K562 (cell line): ENCODE results near the gene HDAC5. TPM values are rescaled to one million over a fixed set of nuclear protein-coding genes. Genes with fewer than 3 reads are reported as not detected.

Experiments
- ATF6 ChIP-seq: sonication (generic); formaldehyde crosslinking; IDR thresholded peaks from 2 replicates; pipeline ENCODE4 v1.4.0; 2020; ENCODE audit warnings: mild to moderate bottlenecking, missing genetic modification reagents
- ELF2 ChIP-seq: fragments of 250-450 bp; sonication (Bioruptor Pico); IDR thresholded peaks from 2 replicates; pipeline ENCODE4 v1.5.0; 2021; ENCODE audit warnings: mild to moderate bottlenecking
- ESRRA ChIP-seq: fragments of 450-650 bp; IDR thresholded peaks from 2 replicates; pipeline ENCODE4 v1.6.1; 2014; ENCODE audit warnings: low read depth, mild to moderate bottlenecking, moderate library complexity, borderline replicate concordance
- HDAC3 ChIP-seq: fragments of 450-650 bp; IDR thresholded peaks from 2 replicates; pipeline ENCODE4 v1.6.1; 2018; ENCODE audit warnings: borderline replicate concordance, mild to moderate bottlenecking, moderate library complexity; ENCODE audit not compliant: partially characterized antibody
- MAFF ChIP-seq: IDR thresholded peaks from 2 replicates; pipeline ENCODE4 v1.6.1; 2012; ENCODE audit warnings: low read length, improper control_type of control experiment
- RAD51 ChIP-seq: fragments of 450-650 bp; IDR thresholded peaks from 2 replicates; pipeline ENCODE4 v1.7.1; 2016; ENCODE audit warnings: low read depth, mild to moderate bottlenecking, borderline replicate concordance
- SP1 ChIP-seq: sonication (generic); formaldehyde crosslinking; IDR thresholded peaks from 2 replicates; pipeline ENCODE4 v1.8.1; 2022; ENCODE audit warnings: mild to moderate bottlenecking, missing genetic modification reagents
- SRSF7 ChIP-seq: fragments of 200-400 bp; formaldehyde crosslinking; optimal IDR thresholded peaks from 2 replicates; pipeline ENCODE3; 2017; ENCODE audit warnings: mild to moderate bottlenecking, low read depth, low read length
- TBP ChIP-seq: optimal IDR thresholded peaks from 2 replicates; pipeline ENCODE3; 2011; ENCODE audit warnings: low read depth, low read length, improper control_type of control experiment
- TOE1 ChIP-seq, 2 experiments: fragments of 450-650 bp in 1 of 2; sonication (generic) in 1 of 2; formaldehyde crosslinking in 1 of 2; IDR thresholded peaks; 2 replicates each; pipeline versions ENCODE4 v1.7.1 to v1.8.0; 2016 to 2022; ENCODE audit warnings: borderline replicate concordance in 2 of 2, mild to moderate bottlenecking in 2 of 2, antibody characterized with exemption in 1 of 2, inconsistent platforms in 1 of 2, low read depth in 1 of 2, missing genetic modification reagents in 1 of 2, moderate library complexity in 1 of 2
- polyA plus RNA-seq, 8 experiments: library from polyadenylated mRNA; depleted of rRNA in 4 of 8; stranded (reverse) in 5 of 8; unstranded in 3 of 8; fragments of >200 nt; fragmentation: Nextera tagmentation in 2 of 8; fragmentation: Illumina TruSeq in 1 of 8; extraction: Ambion mirVana in 2 of 8; extraction: Trizol in 1 of 8; gene quantifications; 2 replicates each; pipeline versions ENCODE4 v1.2.1 to v1.2.3, GENCODE V29; 2011 to 2014; ENCODE audit warnings: inconsistent platforms in 1 of 8, missing spikeins in 1 of 8
- total RNA-seq, 7 experiments: library from RNA; depleted of rRNA in 6 of 7; stranded (reverse); fragments of >200 nt in 6 of 7; fragmentation: Illumina TruSeq in 2 of 7; extraction: Trizol in 2 of 7; gene quantifications; 2 replicates each; pipeline versions ENCODE4 v1.2.1 to v1.2.3, GENCODE V29; 2011 to 2021; ENCODE audit warnings: low replicate concordance in 1 of 7
- TF ChIP-seq, protein P1 (sequence below), 2 experiments: fragments of 200-800 bp in 1 of 2; sonication (Bioruptor generic) in 1 of 2; sonication (generic) in 1 of 2; formaldehyde crosslinking in 1 of 2; IDR thresholded peaks in 1 of 2; conservative IDR thresholded peaks in 1 of 2; 2 replicates each; pipeline versions ENCODE4 v1.5.0 to v1.6.1; 2016 to 2020; ENCODE audit warnings: missing compliant biosample characterization in 1 of 2, missing genetic modification characterization in 1 of 2, missing genetic modification reagents in 1 of 2
- TF ChIP-seq, protein P2 (sequence below): fragments of 250-450 bp; sonication (Bioruptor Pico); IDR thresholded peaks from 2 replicates; pipeline ENCODE4 v1.9.0; 2021; ENCODE audit warnings: mild to moderate bottlenecking, inconsistent platforms
- TF ChIP-seq, protein P3 (sequence below): fragments of 250-450 bp; sonication (Bioruptor Pico); IDR thresholded peaks from 2 replicates; pipeline ENCODE4 v1.5.1; 2021; ENCODE audit warnings: mild to moderate bottlenecking
- TF ChIP-seq, protein P4 (sequence below): fragments of 250-450 bp; sonication (Bioruptor Pico); IDR thresholded peaks from 2 replicates; pipeline ENCODE4 v1.8.0; 2022; ENCODE audit warnings: inconsistent platforms, mild to moderate bottlenecking, moderate library complexity, borderline replicate concordance
- TF ChIP-seq, protein P5 (sequence below): fragments of 450-650 bp; IDR thresholded peaks from 2 replicates; pipeline ENCODE4 v1.6.1; 2016; ENCODE audit warnings: missing biosample characterization, missing genetic modification characterization

The HDAC5 gene
- total and polyA plus RNA-seq, 9 of the 15 experiments (the other 6 are each of a cell fraction or from before 2014, with no cell fraction given): 0.45 to 26.2 (median 16.4) TPM

DNA sequence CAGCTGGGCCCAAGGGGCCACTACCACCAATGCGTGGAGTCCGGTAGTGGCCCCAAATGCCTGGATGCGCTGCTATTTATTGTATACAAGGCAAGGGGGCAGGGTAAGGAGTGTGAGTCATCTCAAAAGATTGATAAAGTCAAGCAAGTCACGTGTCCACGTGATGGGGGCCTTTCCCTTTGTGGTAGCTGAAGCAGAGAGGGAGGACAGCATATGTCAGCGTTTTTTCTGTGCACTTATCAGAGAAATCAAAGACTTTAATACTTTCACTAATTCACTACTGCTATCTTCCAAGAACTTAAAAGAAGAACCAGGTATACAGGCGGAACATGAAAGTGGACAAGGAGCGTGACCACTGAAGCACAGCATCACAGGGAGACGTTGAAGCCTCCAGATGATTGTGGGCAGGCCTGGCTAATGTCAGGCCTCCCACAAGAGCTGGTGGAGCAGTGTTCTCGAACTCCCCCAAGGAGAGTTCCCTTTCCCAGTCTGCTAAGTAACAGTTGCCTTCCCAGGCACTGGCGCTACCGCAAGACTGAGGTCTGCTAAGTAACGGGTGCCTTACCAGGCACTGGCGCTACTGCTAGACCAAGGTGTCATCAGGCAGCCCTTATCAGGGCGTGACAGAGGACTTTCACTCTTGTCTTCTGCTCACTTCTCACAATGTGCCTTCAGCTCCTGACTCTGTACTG, 36.2 kb upstream of the HDAC5 start (continued):
- TF ChIP-seq, protein P1, sequence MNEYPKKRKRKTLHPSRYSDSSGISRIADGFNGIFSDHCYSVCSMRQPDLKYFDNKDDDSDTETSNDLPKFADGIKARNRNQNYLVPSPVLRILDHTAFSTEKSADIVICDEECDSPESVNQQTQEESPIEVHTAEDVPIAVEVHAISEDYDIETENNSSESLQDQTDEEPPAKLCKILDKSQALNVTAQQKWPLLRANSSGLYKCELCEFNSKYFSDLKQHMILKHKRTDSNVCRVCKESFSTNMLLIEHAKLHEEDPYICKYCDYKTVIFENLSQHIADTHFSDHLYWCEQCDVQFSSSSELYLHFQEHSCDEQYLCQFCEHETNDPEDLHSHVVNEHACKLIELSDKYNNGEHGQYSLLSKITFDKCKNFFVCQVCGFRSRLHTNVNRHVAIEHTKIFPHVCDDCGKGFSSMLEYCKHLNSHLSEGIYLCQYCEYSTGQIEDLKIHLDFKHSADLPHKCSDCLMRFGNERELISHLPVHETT (CRISPR knock-in tag; conservative IDR thresholded peaks at IDR 0.05 in 1 of 2, IDR thresholded peaks at IDR 0.05 in 1 of 2): no peak; a peak in 1 of 4 replicates
- TF ChIP-seq, protein P2, sequence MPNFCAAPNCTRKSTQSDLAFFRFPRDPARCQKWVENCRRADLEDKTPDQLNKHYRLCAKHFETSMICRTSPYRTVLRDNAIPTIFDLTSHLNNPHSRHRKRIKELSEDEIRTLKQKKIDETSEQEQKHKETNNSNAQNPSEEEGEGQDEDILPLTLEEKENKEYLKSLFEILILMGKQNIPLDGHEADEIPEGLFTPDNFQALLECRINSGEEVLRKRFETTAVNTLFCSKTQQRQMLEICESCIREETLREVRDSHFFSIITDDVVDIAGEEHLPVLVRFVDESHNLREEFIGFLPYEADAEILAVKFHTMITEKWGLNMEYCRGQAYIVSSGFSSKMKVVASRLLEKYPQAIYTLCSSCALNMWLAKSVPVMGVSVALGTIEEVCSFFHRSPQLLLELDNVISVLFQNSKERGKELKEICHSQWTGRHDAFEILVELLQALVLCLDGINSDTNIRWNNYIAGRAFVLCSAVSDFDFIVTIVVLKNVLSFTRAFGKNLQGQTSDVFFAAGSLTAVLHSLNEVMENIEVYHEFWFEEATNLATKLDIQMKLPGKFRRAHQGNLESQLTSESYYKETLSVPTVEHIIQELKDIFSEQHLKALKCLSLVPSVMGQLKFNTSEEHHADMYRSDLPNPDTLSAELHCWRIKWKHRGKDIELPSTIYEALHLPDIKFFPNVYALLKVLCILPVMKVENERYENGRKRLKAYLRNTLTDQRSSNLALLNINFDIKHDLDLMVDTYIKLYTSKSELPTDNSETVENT (CRISPR knock-in tag): 0 out of 2 replicates have a peak, but pooled peaks have one; percentile 36
- TF ChIP-seq MAFF (peak; percentile 88), ATF6 (CRISPR knock-in tag) (no peak), HDAC3 (peak; percentile 55), TBP (peak; percentile 25), ESRRA (peak; percentile 41; the same call in 1 of the 2 replicates), SRSF7 (no peak), ELF2 (CRISPR knock-in tag) (no peak), SP1 (CRISPR knock-in tag) (peak; percentile 60; the same call in 1 of the 2 replicates), TOE1 (IDR thresholded peaks at IDR 0.05; ENCODE audit: borderline replicate concordance) (peak; percentile 96), TOE1 (CRISPR knock-in tag; IDR thresholded peaks at IDR 0.05; ENCODE audit: borderline replicate concordance, low read depth) (no peak), RAD51 (peak; percentile 97)
- TF ChIP-seq, protein P3, sequence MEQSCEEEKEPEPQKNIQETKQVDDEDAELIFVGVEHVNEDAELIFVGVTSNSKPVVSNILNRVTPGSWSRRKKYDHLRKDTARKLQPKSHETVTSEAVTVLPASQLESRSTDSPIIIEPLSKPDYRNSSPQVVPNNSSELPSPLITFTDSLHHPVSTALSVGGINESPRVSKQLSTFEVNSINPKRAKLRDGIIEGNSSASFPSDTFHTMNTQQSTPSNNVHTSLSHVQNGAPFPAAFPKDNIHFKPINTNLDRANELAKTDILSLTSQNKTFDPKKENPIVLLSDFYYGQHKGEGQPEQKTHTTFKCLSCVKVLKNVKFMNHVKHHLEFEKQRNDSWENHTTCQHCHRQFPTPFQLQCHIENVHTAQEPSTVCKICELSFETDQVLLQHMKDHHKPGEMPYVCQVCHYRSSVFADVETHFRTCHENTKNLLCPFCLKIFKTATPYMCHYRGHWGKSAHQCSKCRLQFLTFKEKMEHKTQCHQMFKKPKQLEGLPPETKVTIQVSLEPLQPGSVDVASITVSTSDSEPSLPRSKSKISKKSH: no peak
- TF ChIP-seq, protein P4, sequence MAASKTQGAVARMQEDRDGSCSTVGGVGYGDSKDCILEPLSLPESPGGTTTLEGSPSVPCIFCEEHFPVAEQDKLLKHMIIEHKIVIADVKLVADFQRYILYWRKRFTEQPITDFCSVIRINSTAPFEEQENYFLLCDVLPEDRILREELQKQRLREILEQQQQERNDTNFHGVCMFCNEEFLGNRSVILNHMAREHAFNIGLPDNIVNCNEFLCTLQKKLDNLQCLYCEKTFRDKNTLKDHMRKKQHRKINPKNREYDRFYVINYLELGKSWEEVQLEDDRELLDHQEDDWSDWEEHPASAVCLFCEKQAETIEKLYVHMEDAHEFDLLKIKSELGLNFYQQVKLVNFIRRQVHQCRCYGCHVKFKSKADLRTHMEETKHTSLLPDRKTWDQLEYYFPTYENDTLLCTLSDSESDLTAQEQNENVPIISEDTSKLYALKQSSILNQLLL (CRISPR knock-in tag): no peak
- TF ChIP-seq, protein P5, sequence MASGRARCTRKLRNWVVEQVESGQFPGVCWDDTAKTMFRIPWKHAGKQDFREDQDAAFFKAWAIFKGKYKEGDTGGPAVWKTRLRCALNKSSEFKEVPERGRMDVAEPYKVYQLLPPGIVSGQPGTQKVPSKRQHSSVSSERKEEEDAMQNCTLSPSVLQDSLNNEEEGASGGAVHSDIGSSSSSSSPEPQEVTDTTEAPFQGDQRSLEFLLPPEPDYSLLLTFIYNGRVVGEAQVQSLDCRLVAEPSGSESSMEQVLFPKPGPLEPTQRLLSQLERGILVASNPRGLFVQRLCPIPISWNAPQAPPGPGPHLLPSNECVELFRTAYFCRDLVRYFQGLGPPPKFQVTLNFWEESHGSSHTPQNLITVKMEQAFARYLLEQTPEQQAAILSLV: no peak
